Measurements from ENCODE around the gene SLC18A2.
A peak's percentile ranks its signal among the peaks of the same experiment; 100 is the strongest.

The SLC18A2 gene

GRCh38 chr10:117311261-117311660 is 70.3 kb downstream of the SLC18A2 start:
- no peak overlapping the region for H3K27ac ChIP-seq
- H2AFZ ChIP-seq = no peak overlapping the region
- no peak overlapping the region for H3K4me3 ChIP-seq (ENCODE audit: low read depth, low read length)
- no peaks in the 10 kb centered on the region for H3K27me3 ChIP-seq (ENCODE audit: control insufficient read depth, insufficient read depth, low read length)
- H3K36me3 ChIP-seq (ENCODE audit: control insufficient read depth, insufficient read depth, low read length) = peaks cover 2% of the 10 kb centered on the region
- H3K79me2 ChIP-seq = peaks cover 31% of the 10 kb centered on the region
- no peak overlapping the region for H3K4me2 ChIP-seq (ENCODE audit: low read length)
- H3K9me3 ChIP-seq (ENCODE audit: control insufficient read depth, low read length) = no peaks in the 10 kb centered on the region
- no peak for TF ChIP-seq CTCF (IDR thresholded peaks at IDR 0.05)
- no peak overlapping the region for H3K9ac ChIP-seq
- peaks cover 3% of the 10 kb centered on the region for H3K4me1 ChIP-seq

GRCh38 chr10:117312430-117312829 is 71.5 kb downstream of the SLC18A2 start:
- H3K27me3 ChIP-seq (ENCODE audit: control insufficient read depth, insufficient read depth, low read length) = no peaks in the 10 kb centered on the region
- TF ChIP-seq CTCF (IDR thresholded peaks at IDR 0.05) = no peak
- no peak overlapping the region for H3K27ac ChIP-seq
- no peak overlapping the region for H3K4me3 ChIP-seq (ENCODE audit: low read depth, low read length)
- peaks cover 33% of the 10 kb centered on the region for H3K79me2 ChIP-seq
- H3K4me1 ChIP-seq = peaks cover 3% of the 10 kb centered on the region
- no peaks in the 10 kb centered on the region for H3K9me3 ChIP-seq (ENCODE audit: control insufficient read depth, low read length)
- H2AFZ ChIP-seq = no peak overlapping the region
- H3K4me2 ChIP-seq (ENCODE audit: low read length) = no peak overlapping the region
- H3K36me3 ChIP-seq (ENCODE audit: control insufficient read depth, insufficient read depth, low read length) = no peaks in the 10 kb centered on the region
- no peak overlapping the region for H3K9ac ChIP-seq

- no peak overlapping the region for H2AFZ ChIP-seq
- no peak overlapping the region for H3K9ac ChIP-seq
- no peaks in the 10 kb centered on the region for H3K27me3 ChIP-seq (ENCODE audit: control insufficient read depth, insufficient read depth, low read length)
- H3K36me3 ChIP-seq (ENCODE audit: control insufficient read depth, insufficient read depth, low read length) = no peaks in the 10 kb centered on the region
- no peak overlapping the region for H3K4me3 ChIP-seq (ENCODE audit: low read depth, low read length)
- no peaks in the 10 kb centered on the region for H3K9me3 ChIP-seq (ENCODE audit: control insufficient read depth, low read length)
- peaks cover 41% of the 10 kb centered on the region for H3K79me2 ChIP-seq
- no peak overlapping the region for H3K27ac ChIP-seq
- no peak for TF ChIP-seq CTCF (IDR thresholded peaks at IDR 0.05)
- H3K4me2 ChIP-seq (ENCODE audit: low read length) = no peak overlapping the region
- H3K4me1 ChIP-seq = peaks cover 3% of the 10 kb centered on the region
Observed at GRCh38 chr10:117313641-117314040, 72.7 kb downstream of the SLC18A2 start.

- Histone ChIP-seq H3K79me2 (peaks cover 37% of the 10 kb centered on the region), H3K36me3 (ENCODE audit: control insufficient read depth, insufficient read depth, low read length) (no peaks in the 10 kb centered on the region), H3K27me3 (ENCODE audit: control insufficient read depth, insufficient read depth, low read length) (no peaks in the 10 kb centered on the region), H3K27ac (no peak overlapping the region), H3K4me3 (ENCODE audit: low read depth, low read length) (no peak overlapping the region), H2AFZ (no peak overlapping the region), H3K9me3 (ENCODE audit: control insufficient read depth, low read length) (no peaks in the 10 kb centered on the region), H3K4me1 (peaks cover 3% of the 10 kb centered on the region), H3K9ac (no peak overlapping the region), H3K4me2 (ENCODE audit: low read length) (no peak overlapping the region)
- TF ChIP-seq CTCF (IDR thresholded peaks at IDR 0.05) = no peak
Observed at GRCh38 chr10:117316701-117317100, 75.8 kb downstream of the SLC18A2 start.

- no peak overlapping the region for H2AFZ ChIP-seq
- H3K9me3 ChIP-seq (ENCODE audit: control insufficient read depth, low read length) = no peaks in the 10 kb centered on the region
- no peak overlapping the region for H3K4me3 ChIP-seq (ENCODE audit: low read depth, low read length)
- H3K79me2 ChIP-seq = peaks cover 26% of the 10 kb centered on the region
- peak; percentile 43 for TF ChIP-seq CTCF (IDR thresholded peaks at IDR 0.05)
- H3K36me3 ChIP-seq (ENCODE audit: control insufficient read depth, insufficient read depth, low read length) = no peaks in the 10 kb centered on the region
- no peak overlapping the region for H3K4me2 ChIP-seq (ENCODE audit: low read length)
- no peak overlapping the region for H3K9ac ChIP-seq
- H3K27ac ChIP-seq = no peak overlapping the region
- no peaks in the 10 kb centered on the region for H3K27me3 ChIP-seq (ENCODE audit: control insufficient read depth, insufficient read depth, low read length)
- H3K4me1 ChIP-seq = peaks cover 3% of the 10 kb centered on the region
Observed at GRCh38 chr10:117318909-117319308, 78.0 kb downstream of the SLC18A2 start.

Measured in parathyroid adenoma (tissue), 2 donors.